VCaP (cell line): ENCODE results near the gene ASB8.

Experiments
- H3K27ac ChIP-seq: fragments of 450-650 bp; 2 replicates; pipeline ENCODE4 v1.5.1; 2017
- CTCF ChIP-seq: fragments of 450-650 bp; conservative IDR thresholded peaks from 2 replicates; pipeline ENCODE4 v1.5.1; 2017; ENCODE audit warnings: mild to moderate bottlenecking, moderate library complexity

The ASB8 gene

GRCh38 chr12:48157018-48157888, at the start of gene ASB8:
TSS of gene ASB8 (minus strand) at chr12:48157515. CDS start at chr12:48153496, 4,019 bp downstream.
- peak within 1 kb of the TSS; percentile 89 for H3K27ac ChIP-seq
- TF ChIP-seq CTCF = peak; percentile 67

DNA sequence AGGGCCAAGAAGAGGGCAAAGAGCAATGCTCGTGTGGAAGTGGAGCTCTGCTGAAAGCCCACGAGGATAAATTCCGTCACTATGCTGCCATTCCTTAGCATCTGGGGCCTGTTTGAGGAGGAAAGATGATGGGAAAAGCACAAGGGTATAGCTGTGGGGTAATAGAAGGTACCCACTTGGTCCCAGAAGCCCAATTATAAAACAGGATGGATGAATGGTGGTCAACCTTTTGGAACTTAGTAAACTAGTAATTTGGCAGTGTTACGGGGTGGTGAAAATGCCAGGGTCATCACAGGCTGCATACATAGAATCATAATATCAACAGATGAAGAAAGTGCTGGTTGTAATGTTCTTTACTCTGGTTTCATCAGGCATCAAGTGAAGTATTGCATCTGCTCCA, 45.9 kb upstream of the ASB8 start, which contains the start of gene OR10AD1:
TSS of gene OR10AD1 (minus strand) at position 101 of the 400 bp plus-strand sequence. CDS start at position 101, 0 bp downstream.
- no peak for TF ChIP-seq CTCF
- H3K27ac ChIP-seq = no peak within 1 kb of the TSS

GRCh38 chr12:48202766-48203165, 45.5 kb upstream of the ASB8 start:
- H3K27ac ChIP-seq = no peak overlapping the region
- TF ChIP-seq CTCF = no peak

DNA sequence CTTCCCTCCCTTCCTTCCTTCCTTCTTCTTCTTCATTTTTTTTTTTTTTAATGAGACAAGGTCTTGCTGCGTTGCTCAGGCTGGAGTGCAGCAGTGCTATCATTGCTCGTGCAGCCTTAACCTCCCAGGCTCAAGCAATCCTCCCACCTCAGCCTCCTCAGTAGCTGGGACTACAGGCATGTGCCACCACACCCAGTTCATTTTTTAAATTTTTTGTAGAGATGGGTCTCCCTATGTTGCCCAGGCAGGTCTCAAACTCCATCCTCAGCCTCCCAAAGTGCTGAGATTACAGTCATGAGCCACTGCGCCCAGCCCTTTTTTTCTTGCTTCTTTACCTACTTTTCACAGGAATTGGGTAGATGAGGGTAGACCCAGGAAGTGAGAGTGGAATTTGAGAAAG, 44.2 kb upstream of the ASB8 start:
- TF ChIP-seq CTCF = no peak
- H3K27ac ChIP-seq = peak overlapping the region; percentile 90; the same call in 1 of the 2 replicates

DNA sequence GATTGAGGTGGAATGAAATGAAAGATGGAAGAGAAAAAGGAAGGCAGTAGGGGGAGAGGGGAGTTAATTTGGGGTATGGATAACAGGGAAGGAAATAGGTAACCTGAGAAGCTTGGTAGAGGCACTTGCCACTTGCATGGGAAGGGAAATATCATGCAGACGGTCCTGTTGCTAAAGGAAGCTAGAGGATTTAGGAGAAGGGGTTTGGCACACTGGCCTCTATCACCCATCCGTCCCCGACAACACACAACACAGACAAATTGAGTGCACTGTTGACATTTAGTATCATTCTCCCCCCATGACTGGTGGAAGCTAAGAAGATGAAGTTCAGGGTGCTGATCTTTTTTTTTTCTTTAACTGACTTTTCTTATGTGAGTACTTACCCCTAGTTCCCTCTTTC, 43.8 kb upstream of the ASB8 start:
- TF ChIP-seq CTCF = no peak
- H3K27ac ChIP-seq = peak overlapping the region; percentile 90

DNA sequence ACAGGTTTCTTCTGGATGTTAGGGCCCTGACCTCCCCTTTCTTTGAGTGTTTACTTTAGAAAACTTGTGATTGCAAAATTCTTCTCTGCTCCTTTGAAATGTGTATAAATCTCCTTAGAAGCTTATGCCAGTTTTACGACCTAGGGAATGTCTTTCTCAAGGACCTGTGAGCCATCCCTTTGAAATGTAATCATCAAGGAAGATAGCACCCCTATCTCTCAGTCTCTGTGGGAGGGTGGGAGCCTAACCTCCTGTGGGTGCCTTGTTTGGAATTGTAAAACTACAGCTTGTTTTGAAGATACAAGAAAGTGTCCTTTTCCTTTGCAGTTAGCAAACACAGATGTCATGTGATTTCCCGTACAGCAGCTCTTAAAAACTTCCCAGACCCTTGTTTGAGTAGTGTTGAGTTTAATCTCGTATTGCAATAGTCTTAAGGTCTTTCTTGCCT, 42.5 kb upstream of the ASB8 start:
- TF ChIP-seq CTCF = no peak
- peak overlapping the region; percentile 90 for H3K27ac ChIP-seq

GRCh38 chr12:48198985-48199384, 41.7 kb upstream of the ASB8 start:
- H3K27ac ChIP-seq = peak overlapping the region; percentile 90
- TF ChIP-seq CTCF = no peak
